ENCODE results near the gene OR5W2.
A peak's percentile ranks its signal among the peaks of the same experiment; 100 is the strongest.
"Not testable (repeated sequence)": the region's sequence is repeated elsewhere in the genome, so short reads cannot be mapped to it uniquely, and the experiment has no call there.

OR5W2 gene

GRCh38 chr11:55914482-55914881 lies at the start of gene OR5W2:
TSS of gene OR5W2 (minus strand) at chr11:55914582. CDS start at chr11:55914582, 0 bp downstream.
- DNase-seq (ENCODE audit: low spot score), result no peak

- no peak for DNase-seq (ENCODE audit: low spot score)
Observed at GRCh38 chr11:55956521-55956920, 42.1 kb upstream of the OR5W2 start.

GRCh38 chr11:55949330-55949729 lies 34.9 kb upstream of the OR5W2 start:
- no peak for DNase-seq (ENCODE audit: low spot score)

GRCh38 chr11:55942785-55943392 lies 28.5 kb upstream of the OR5W2 start:
- DNase-seq (ENCODE audit: low spot score), result peak; percentile 22

GRCh38 chr11:55936300-55936699 lies 21.9 kb upstream of the OR5W2 start, which contains the start of gene OR5I1:
TSS of gene OR5I1 (minus strand) at chr11:55936400. CDS start at chr11:55936400, 0 bp downstream.
- DNase-seq (ENCODE audit: low spot score), result no peak

- DNase-seq (ENCODE audit: low spot score), result no peak
Observed at GRCh38 chr11:55920537-55920936, 6.2 kb upstream of the OR5W2 start.

GRCh38 chr11:55902308-55902707 lies 12.1 kb downstream of the OR5W2 start:
- DNase-seq (ENCODE audit: low spot score), result no peak

- DNase-seq (ENCODE audit: low spot score), result no peak
Observed at GRCh38 chr11:55895216-55895615, 19.2 kb downstream of the OR5W2 start.

- DNase-seq (ENCODE audit: low spot score), result peak; percentile 14
Observed at GRCh38 chr11:55885481-55885880, 28.9 kb downstream of the OR5W2 start.

GRCh38 chr11:55884995-55885394 lies 29.4 kb downstream of the OR5W2 start:
- DNase-seq (ENCODE audit: low spot score), result peak; percentile 35

GRCh38 chr11:55882997-55883396 lies 31.4 kb downstream of the OR5W2 start, which contains the start of gene TRIM51:
TSS of gene TRIM51 (plus strand) at chr11:55883297. CDS start at chr11:55885429, 2,132 bp downstream.
- DNase-seq (ENCODE audit: low spot score), result not testable (repeated sequence)

GRCh38 chr11:55873146-55873545 lies 41.2 kb downstream of the OR5W2 start:
- not testable (repeated sequence) for DNase-seq (ENCODE audit: low spot score)

GRCh38 chr11:55872731-55873130 lies 41.7 kb downstream of the OR5W2 start:
- not testable (repeated sequence) for DNase-seq (ENCODE audit: low spot score)

GRCh38 chr11:55867354-55867753 lies 47.0 kb downstream of the OR5W2 start:
- DNase-seq (ENCODE audit: low spot score), result not testable (repeated sequence)

Measured in COLO829 (cell line).